HG03280 (cell line): ENCODE results near the gene PCNX2.
"Not testable (repeated sequence)": the region's sequence is repeated elsewhere in the genome, so short reads cannot be mapped to it uniquely, and the experiment has no call there.

Source experiments
- ATAC-seq: cut with Tn5 transposase; IDR thresholded peaks from one replicate; pipeline ENCODE4 v1.9.1; 2021; ENCODE audit warnings: mild to moderate bottlenecking, moderate library complexity; ENCODE audit not compliant: unreplicated experiment

Gene PCNX2

DNA sequence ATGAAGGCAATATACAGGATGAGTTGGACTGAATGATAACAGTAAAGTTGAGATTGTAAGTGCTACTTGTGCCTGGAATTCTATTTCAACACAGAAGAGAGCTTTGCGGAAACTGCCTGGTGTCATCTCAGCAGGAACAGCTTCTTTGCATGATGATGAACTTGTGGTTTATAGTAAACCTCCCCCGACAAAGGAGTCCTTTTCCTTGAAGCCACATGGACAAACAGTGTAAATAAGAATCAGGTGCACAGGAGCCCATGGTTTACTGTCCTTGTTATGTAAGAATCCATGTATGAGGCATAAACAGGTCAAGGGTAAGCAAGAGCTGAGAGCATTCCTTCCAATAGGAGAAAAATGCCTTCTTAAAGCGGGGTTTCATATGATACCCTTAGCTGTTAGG, 66.2 kb downstream of the PCNX2 start:
- ATAC-seq, result no peak

DNA sequence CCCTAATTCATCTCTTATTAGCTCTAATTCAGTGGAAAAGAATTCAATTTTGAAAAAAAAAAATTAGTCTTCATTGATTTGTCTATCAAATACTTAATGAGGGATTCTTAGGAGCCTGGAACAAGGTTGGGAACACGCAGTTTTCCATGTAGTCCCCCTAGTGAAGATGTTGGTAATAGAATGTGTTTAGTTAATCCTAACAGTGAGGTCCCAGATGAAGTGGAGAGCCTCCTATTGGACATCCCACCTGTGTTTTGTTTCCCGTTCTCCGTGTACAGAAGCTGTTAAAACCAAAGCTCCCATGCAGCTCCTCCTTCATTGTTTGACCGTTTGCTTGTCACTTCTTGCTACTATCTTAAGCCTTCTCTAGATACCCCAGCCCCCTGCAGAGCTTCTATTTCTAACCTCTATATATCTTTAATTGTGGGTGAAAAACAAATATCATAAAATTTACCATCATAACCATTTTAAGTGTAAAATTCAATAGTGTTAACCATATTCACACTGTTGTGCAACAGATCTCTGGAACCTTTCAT, 67.5 kb downstream of the PCNX2 start:
- ATAC-seq, result no peak

DNA sequence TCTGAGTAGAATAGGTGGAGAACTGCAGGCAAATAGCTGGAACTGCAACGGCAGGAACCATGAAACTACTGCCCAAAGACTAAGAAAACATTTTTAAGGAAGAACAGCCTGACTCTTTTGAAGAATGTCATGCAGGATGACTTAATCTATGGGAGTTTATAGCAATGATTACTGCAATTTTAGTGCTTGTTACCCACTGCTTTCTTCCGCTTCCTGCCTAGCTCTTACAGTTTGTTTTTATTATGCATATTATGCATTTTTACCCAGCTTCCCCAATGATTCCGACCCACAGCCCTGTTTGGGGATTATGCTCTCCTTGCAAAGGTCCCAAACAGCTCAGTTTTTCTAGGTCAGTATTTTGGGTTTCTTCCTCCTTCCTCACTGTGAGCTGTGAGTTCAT, 71.2 kb downstream of the PCNX2 start:
- no peak for ATAC-seq

DNA sequence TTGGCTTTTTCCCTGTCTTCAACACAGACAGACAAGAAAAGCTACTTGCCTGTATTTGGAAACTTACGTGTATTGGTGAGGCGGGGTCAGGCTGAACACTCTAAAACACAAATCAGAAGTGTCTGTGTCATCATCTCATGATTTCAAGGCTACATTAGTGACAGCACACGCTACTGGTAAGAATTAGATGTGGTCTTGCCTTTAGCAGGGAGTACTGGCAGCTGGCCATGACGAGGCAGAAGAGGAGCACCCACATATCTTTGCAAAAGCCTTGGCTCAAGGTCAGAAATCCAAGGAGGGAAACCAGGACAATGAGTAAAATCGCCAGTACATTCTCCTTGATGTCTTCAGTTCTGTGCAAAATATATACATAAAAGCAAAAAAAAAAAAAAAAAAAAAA, 77.7 kb downstream of the PCNX2 start:
- ATAC-seq, result no peak

DNA sequence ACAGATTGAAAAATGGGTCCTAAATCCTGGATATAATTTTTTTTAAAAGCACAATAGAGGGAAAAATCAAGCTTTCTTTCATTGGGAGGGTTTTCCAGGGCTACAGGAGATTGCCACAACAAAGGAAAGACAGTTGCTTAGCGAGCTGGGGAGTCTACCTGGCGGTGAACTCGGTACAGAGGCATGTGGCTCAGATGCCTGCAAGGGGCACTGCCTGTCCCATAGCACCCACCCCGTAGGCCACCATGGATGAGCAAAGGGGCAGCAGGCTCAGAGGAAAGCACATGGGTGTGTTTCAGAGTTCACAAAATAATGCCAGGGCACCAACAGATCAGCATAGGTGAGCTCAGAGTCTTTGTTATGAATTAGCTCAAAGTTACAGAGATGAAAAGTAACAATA, 79.5 kb downstream of the PCNX2 start:
- no peak for ATAC-seq

DNA sequence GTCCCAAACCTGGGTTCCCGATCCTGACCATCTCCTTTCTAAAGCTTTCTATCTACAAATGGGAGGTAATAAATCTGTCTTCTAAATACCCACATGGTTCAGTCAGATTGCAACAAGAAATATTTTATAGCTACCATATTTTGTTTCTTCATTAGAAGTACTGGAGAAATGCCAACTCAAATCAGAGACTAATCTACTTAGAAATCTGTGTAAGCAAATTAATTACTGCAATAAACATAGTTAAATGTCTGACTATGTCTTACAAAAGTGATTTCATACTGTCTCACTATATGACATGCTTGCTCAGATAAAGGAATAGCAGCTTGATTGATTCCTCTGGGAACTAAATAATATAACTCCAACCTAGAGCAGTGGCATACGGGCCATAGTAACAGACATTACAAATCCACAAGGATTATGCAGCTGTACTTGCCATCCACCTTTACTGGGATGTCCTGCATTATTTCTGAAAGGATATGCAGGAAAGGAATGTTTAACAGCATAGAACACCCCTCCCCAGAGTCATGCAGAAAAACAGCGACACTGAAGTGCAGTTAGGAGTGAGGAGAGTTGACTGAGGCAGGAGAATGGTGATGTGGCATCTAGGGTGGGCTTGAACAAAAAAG, 80.3 kb downstream of the PCNX2 start:
- no peak for ATAC-seq

DNA sequence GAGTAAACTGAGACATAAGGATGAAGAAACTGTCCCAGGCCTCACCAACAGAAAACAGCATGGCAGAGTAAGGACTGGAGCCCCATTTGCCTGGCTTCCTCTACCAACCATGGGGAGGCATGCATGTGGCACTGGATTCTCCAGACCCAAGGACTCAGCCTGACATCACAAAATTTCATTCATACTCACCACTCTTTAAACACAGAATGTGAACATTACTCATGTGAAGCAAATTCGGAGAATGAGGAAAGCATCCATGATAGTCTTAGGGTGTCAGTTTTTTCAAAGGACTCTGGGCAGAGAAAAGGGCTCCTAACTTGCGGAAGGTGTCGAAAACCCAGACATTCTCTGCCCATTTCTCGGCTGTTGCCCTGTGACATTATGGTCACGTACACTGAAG, 83.9 kb downstream of the PCNX2 start:
- ATAC-seq, result no peak

DNA sequence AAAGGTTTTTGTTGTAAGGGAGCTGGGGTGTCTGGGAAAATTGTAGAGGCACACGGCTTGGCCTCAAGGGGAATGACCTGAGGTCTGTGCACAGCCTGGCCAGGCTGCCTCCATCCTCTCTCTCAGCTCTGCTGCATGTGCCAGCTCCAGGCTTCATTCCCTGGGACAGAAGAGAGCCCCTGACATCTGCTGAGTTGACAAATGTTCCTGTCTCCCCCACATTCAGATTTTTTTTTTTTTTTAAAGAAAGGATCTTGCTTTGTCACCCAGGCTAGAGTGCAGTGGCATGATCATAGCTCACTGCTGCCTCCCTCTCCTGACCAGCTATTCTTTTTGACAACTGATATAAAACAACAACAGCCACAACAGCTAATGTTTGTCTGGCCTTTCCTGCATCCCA, 84.4 kb downstream of the PCNX2 start:
- no peak for ATAC-seq

DNA sequence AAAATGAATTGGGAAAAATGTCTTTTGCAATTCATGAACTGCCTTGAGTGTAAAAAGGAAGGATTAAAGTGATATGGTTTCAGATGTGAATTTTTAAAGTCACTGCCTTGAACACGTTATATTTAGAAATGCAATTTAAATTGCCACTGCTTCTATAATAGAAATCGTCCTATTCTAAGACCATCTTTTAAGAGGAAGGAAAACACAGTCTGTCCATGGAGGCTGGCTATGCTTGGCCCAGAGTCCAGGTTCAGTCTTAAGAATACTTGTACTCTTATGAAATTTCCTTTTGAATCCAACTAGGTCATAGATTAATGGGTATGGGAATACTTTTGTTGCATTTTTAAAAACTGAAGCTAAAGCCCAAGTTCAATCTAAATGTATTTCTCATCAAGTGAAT, 86.0 kb downstream of the PCNX2 start:
- no peak for ATAC-seq

DNA sequence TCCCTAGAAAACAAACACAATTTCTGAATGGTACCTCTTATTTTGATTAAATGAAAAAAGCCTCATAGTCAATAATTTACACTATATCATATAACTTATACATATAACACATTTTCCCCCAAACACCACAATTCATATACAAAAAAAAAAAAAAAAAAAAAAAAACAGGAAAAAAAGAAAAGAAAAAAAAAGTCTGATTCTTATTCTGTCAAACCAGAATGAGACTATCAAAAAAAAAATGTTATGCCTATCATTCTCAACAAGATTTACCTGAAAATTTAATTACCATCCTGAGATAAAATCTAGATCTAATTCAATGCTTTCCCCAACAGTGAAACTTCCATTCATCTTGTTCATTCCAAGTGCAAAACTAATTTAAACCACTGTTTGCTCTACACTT, 86.8 kb downstream of the PCNX2 start:
- ATAC-seq, result no peak

DNA sequence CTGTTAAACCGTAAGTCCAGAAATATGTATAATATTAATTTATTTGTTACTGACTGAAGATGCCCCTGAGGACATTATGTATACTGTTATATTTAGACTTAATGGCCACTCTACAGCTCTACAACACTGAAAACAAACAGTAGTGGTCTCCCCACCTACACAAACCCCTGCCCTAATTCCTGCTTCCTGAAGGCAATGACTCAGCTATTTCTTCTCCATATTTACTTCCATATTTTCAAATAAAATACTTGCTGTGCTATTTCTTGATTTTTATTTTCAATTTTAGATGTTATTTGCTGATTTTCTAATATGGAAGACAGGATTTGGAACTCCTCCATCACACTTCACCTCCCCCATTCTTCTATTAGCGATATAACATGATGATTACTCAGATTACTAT, 97.6 kb downstream of the PCNX2 start:
- ATAC-seq, result no peak

DNA sequence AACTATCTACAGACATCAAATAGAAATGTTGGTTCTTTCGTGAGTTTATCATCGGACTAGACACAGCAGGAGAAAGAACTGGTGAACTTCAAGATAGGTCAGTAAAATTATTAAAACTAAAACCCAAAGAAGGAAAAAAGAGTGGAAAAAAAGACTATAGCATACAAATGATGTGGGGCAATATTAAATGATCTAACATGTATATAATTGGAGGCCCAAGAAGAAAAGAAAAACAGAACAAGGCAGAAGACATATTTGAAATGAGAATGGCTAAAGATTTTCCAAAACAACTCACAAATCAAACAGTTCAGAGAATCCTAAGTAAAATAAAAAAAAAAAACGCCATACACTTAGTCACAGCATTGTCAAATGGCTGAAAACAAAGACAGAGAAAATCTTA, 101.8 kb downstream of the PCNX2 start:
- ATAC-seq, result no peak

DNA sequence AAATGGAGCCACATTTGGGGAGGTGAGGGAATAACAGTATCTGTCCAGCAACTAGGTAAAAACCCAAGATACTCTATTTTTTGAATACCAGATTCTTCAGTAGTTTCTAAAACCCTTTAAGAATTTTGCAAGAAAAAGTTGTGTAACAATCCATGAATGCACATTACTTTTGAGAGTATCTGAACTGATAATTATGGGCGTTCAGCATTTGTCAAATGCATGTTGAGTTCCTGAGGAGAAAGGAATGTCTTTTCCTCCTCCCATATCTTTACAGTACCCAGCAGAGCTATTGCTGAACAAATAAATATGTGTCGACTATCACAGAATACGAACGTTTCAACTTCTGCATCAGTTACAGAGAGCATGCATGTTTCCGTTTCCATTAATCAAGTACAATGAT, 104.5 kb downstream of the PCNX2 start:
- ATAC-seq, result no peak

DNA sequence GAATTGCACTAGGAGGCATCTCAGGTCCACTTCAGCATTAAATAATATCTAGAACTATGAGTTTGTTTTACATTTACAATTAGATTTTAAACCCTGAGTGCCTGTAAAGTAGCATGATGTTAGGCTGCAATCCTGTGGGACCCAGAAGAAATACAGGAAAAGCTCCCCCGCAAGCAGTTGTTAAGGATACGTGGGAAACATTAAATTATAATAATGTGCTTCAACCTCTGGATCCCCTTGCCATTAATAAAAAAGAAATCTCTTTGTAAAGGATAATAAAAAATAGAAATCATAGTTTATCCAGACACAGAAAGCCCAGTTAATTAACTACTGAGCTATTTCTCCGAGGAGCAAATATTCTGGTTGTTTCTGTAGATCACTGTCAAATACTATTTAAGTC, 106.0 kb downstream of the PCNX2 start:
- ATAC-seq, result no peak

DNA sequence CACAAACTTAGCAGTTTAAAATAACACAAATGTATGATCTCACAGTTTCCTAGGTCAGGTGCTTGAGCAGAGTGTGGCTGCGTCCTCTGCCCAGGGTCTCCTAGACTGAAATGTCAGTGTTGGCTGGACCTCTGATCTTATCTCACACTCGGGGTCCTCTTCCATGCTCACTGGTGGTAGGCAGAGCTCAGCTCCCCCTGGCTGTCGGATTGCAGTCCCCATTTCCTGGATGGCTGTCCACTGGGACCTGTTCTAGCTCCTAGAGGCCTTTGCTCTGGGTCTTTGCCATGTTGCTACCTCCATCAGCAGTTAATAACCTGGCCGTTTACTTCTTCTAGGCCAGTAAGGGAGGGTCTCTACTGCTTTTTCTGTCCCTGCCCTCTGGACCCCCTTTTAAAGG, 107.5 kb downstream of the PCNX2 start:
- ATAC-seq, result no peak

DNA sequence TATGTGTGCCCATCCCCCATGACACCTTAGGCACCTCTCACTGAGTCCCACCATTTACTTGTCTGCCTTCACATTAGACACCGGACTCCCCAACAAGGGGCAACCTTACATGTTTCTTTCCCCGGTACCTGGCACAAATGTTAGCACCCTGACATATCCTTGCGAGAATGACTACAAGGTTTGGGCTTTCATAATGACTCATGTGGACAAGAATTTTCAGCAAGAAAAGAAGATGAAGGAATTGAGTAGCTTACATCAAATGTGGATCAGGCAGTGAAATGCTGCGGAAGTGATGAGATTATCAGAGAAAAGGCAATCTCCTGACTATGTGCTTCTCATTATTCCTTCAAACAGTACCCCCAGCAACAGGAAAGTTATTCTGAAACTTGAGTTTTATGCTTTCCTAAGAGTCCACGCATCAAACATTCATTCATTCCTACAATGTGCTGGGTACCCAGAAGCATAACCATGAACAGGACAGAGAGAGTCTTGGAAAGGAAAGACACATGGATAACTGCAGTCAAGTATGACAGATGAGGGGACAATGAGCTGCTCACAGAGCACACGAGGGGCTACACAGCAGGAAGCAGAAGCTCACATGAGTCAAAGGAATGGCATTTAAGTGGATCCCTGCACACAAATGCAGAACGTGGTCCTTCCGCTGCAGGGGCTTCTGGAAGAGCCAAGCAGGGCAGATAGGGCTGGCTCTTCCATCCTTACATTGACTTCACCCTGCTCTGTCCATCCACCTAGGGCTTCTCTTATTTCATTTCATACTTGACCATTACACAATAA, 112.1 kb downstream of the PCNX2 start:
- no peak for ATAC-seq

DNA sequence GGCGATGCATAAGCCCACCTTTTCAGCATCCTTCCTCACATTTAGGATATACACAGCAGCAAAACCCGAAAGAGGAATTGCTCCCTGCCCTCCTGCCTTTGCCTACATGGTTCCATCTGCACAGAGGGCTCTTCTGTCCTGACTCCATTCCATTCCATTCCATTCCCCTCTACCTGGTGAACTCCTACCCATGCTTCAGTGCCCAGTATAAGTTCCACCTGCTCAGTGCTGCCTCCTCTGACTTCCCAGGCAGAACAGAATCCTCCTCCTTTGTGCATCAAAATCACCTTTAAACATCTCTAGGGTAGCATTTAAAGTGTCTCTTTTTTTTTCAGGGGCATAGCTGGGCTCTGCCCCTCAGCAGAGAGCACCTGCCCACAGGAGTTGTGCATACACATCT, 112.9 kb downstream of the PCNX2 start:
- ATAC-seq, result no peak

DNA sequence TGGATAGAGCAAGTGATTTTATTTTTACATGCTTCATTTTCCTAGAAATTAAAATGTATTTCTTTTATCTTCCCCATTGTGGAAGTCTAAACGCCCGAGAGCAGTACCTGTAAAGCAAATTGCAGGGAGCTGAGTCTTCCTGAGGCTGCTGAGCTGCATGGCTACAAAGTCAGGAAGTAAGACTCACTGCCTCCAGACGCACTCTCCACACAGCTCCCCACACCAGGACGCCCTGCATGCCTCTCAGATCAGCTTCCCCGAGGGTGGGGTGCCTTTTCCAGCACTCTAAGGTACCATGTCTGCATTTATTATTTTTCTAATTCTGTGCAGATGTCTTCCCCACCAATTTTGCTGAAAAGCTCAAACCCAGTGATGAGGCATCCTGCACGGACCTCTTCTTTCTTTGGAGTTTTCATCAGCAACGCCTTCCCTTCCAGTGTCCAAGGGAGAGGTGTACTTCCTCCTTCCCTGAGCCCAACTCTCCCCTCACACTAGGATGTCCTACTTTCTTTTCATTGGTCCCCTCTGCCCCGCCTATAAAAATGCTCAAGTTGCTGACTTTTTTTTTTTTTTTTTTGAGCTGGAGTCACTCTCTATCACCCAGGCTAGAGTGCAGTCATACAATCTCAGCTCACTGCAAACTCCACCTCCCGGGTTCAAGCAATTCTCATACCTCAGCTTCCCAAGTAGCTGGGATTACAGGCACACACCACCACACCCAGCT, 114.7 kb downstream of the PCNX2 start:
- ATAC-seq, result no peak

DNA sequence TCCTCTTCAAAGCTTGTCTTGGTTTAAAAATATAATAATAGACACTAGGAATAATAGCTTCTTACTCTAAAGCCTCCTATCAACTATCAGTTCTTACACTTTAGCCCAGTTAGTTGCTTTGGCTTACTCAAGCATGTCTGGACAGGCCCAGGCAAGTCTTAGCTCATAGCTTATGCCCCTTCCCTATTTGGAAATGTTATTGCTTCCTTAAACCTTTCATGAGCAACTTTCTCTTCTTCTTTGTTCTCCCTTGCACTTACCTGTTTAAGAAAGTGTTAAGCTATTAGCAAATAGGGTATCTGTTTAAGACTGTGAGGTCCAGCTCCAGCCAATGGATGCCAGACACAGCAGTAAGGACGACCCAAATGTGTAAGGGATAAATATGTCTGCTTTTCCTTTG, 115.9 kb downstream of the PCNX2 start:
- not testable (repeated sequence) for ATAC-seq

DNA sequence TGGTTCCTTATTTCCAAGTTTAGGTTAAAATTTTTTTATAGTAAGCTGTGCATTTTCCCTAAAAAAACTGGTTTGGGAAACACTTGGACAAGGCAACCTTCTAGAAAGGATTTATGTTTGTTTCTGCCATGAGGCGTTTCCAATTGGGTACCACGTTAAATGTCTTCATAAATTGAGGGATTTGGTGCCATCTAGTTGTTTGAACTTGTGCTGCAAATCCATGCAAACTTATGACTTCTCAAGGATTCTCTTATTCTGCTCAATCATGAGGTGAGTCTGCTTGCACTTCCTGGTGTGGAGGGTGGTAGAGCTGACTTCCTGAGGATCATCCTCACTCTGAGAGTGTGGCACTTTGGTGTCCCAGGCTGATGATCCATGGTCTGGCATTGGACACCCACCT, 123.3 kb downstream of the PCNX2 start:
- no peak for ATAC-seq

DNA sequence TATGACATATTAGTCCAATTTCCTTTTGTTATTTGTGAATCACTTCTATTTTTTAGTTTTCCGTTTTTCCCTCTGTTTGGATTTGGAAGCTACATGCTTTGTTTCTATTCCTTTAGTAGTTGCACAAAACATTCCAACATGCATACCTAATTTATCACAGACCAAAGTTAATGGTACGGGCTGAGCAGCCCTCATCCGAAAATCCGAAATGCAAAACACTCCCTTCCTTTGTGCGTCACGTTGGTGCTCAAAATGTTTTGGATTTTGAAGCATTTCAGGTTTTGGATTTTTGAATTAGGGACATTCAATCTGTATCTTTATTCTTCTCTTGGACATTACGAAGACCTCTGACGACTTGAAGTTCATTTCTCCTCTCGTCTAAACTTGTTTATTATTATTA, 124.8 kb downstream of the PCNX2 start:
- no peak for ATAC-seq

DNA sequence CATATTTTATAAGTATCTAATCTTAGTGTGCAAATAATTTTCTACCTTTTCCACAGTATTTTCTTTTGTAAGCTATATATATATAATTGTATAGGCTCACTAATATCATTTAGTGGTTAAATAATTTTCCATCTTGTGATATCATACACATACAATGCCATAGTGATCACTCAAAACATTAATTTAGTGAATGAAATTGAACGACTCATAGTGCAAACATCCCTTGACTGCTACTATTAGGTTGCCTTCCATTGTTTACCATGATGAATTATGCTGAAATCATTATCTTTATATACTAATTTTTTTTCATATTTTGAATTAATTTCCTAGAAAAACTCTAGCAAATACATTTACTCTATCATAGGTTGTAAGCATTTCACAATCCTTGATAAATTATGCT, 127.1 kb downstream of the PCNX2 start:
- ATAC-seq, result no peak
